HEK293T (cell line): Measurements from ENCODE around the gene STEAP2.

Experiments
- CTCF ChIA-PET: fragments of 350-600 bp; formaldehyde crosslinking; extraction: SDS; loops from one replicate; lab custom pipeline; 2021; ENCODE audit warnings: antibody characterized with exemption, inconsistent platforms; lab: Yijun Ruan, JAX
- POLR2A ChIA-PET: fragments of 350-600 bp; formaldehyde crosslinking; extraction: SDS; loops from one replicate; lab custom pipeline; 2020; ENCODE audit warnings: antibody characterized with exemption, inconsistent platforms; lab: Yijun Ruan, JAX
- DNase-seq: peaks from one replicate; pipeline ENCODE4 v3.0.0; 2012; ENCODE audit warnings: mixed read lengths; ENCODE audit errors: extremely low spot score
- ARNT ChIP-seq: fragments of 450-650 bp; IDR thresholded peaks from 2 replicates; pipeline ENCODE4 v1.6.1; 2017; ENCODE audit warnings: mild to moderate bottlenecking
- BHLHE40 ChIP-seq: fragments of 450-650 bp; IDR thresholded peaks from 2 replicates; pipeline ENCODE4 v1.6.1; 2016; ENCODE audit warnings: mild to moderate bottlenecking, moderate library complexity, borderline replicate concordance
- CTBP1 ChIP-seq: fragments of 450-650 bp; IDR thresholded peaks from 2 replicates; pipeline ENCODE4 v1.6.1; 2016; ENCODE audit warnings: borderline replicate concordance
- ELF4 ChIP-seq: fragments of 450-650 bp; IDR thresholded peaks from 2 replicates; pipeline ENCODE4 v1.6.1; 2017; ENCODE audit warnings: antibody characterized with exemption
- FOXA1 ChIP-seq: fragments of 450-650 bp; IDR thresholded peaks from 2 replicates; pipeline ENCODE4 v1.6.1; 2016; ENCODE audit warnings: mild to moderate bottlenecking
- FOXK2 ChIP-seq: fragments of 450-650 bp; IDR thresholded peaks from 2 replicates; pipeline ENCODE4 v1.6.1; 2016; ENCODE audit warnings: mild to moderate bottlenecking
- FOXM1 ChIP-seq: fragments of 450-650 bp; IDR thresholded peaks from 2 replicates; pipeline ENCODE4 v1.6.1; 2017; ENCODE audit warnings: mild to moderate bottlenecking, borderline replicate concordance
- HDGF ChIP-seq: fragments of 450-650 bp; IDR thresholded peaks from 2 replicates; pipeline ENCODE4 v1.6.1; 2017; ENCODE audit warnings: antibody characterized with exemption, borderline replicate concordance
- L3MBTL2 ChIP-seq: fragments of 450-650 bp; conservative IDR thresholded peaks from 2 replicates; pipeline ENCODE4 v1.6.1; 2016; ENCODE audit warnings: mild to moderate bottlenecking
- LEF1 ChIP-seq: fragments of 450-650 bp; IDR thresholded peaks from 2 replicates; pipeline ENCODE4 v1.6.1; 2017; ENCODE audit warnings: mild to moderate bottlenecking, borderline replicate concordance
- NFRKB ChIP-seq: fragments of 450-650 bp; IDR thresholded peaks from 2 replicates; pipeline ENCODE4 v1.6.1; 2016; ENCODE audit warnings: mild to moderate bottlenecking, moderate library complexity
- PKNOX1 ChIP-seq: fragments of 450-650 bp; IDR thresholded peaks from 2 replicates; pipeline ENCODE4 v1.6.1; 2016
- SP1 ChIP-seq: fragments of 450-650 bp; IDR thresholded peaks from 2 replicates; pipeline ENCODE4 v1.6.1; 2017
- SUZ12 ChIP-seq: fragments of 450-650 bp; IDR thresholded peaks from 2 replicates; pipeline ENCODE4 v1.6.1; 2016; ENCODE audit warnings: mild to moderate bottlenecking
- TARDBP ChIP-seq: fragments of 450-650 bp; IDR thresholded peaks from 2 replicates; pipeline ENCODE4 v1.6.1; 2016
- ZNF384 ChIP-seq: fragments of 450-650 bp; IDR thresholded peaks from 2 replicates; pipeline ENCODE4 v1.6.1; 2016

STEAP2 gene

GRCh38 chr7:90233569-90233968 lies 22.0 kb downstream of the STEAP2 start:
- DNase-seq: no peak
- TF ChIP-seq ELF4 (no peak), FOXM1 (no peak), L3MBTL2 (no peak), SUZ12 (no peak), ARNT (no peak), ZNF384 (no peak), LEF1 (no peak), FOXK2 (no peak), BHLHE40 (no peak), TARDBP (no peak), NFRKB (no peak), HDGF (no peak)
- CTCF ChIA-PET: no interaction called here
- POLR2A ChIA-PET: no interaction called here

GRCh38 chr7:90236721-90237289 lies 25.3 kb downstream of the STEAP2 start:
- CTCF ChIA-PET: no interaction called here
- POLR2A ChIA-PET: no interaction called here
- no peak for DNase-seq
- TF ChIP-seq SUZ12 (no peak), BHLHE40 (no peak), CTBP1 (no peak), SP1 (no peak), NFRKB (no peak), ZNF384 (no peak), FOXA1 (no peak), TARDBP (no peak), FOXM1 (no peak), LEF1 (no peak), HDGF (no peak), L3MBTL2 (no peak), ELF4 (no peak), PKNOX1 (no peak), ARNT (no peak), FOXK2 (no peak)

GRCh38 chr7:90238022-90238421 lies 26.5 kb downstream of the STEAP2 start:
- CTCF ChIA-PET: no interaction called here
- POLR2A ChIA-PET: no interaction called here
- no peak for TF ChIP-seq ZNF384
- TF ChIP-seq FOXK2: no peak
- no peak for TF ChIP-seq ELF4
- no peak for TF ChIP-seq L3MBTL2
- TF ChIP-seq PKNOX1: no peak
- no peak for TF ChIP-seq FOXA1
- TF ChIP-seq FOXM1: no peak
- no peak for TF ChIP-seq NFRKB
- TF ChIP-seq TARDBP: no peak
- TF ChIP-seq SUZ12: no peak
- TF ChIP-seq SP1: no peak
- no peak for TF ChIP-seq ARNT
- no peak for TF ChIP-seq HDGF
- no peak for TF ChIP-seq CTBP1
- no peak for TF ChIP-seq LEF1
- DNase-seq: no peak

GRCh38 chr7:90238583-90238982 lies 27.0 kb downstream of the STEAP2 start:
- ChIA-PET CTCF (no interaction called here), POLR2A (no interaction called here)
- no peak for TF ChIP-seq TARDBP
- no peak for TF ChIP-seq BHLHE40
- TF ChIP-seq ARNT: no peak
- TF ChIP-seq L3MBTL2: no peak
- no peak for TF ChIP-seq ZNF384
- no peak for DNase-seq

GRCh38 chr7:90239050-90239449 lies 27.5 kb downstream of the STEAP2 start:
- POLR2A ChIA-PET: no interaction called here
- no peak for DNase-seq
- TF ChIP-seq FOXA1 (no peak), ZNF384 (no peak), ELF4 (no peak), SP1 (no peak), SUZ12 (no peak), HDGF (no peak)
- CTCF ChIA-PET: no interaction called here

GRCh38 chr7:90239625-90240228 lies 28.2 kb downstream of the STEAP2 start:
- ChIA-PET CTCF (no interaction called here), POLR2A (no interaction called here)
- TF ChIP-seq NFRKB: no peak
- DNase-seq: no peak

GRCh38 chr7:90242369-90243168 lies 31.0 kb downstream of the STEAP2 start:
- DNase-seq: no peak
- POLR2A ChIA-PET: interaction anchor here (2.2 kb wide), 1 partner anchor 31 kb away, joined by 18 read pairs; the partner anchor contains the start of gene STEAP2
- TF ChIP-seq PKNOX1 (no peak), FOXA1 (no peak), L3MBTL2 (no peak), ZNF384 (no peak), SUZ12 (no peak), NFRKB (no peak), HDGF (no peak), FOXM1 (no peak), ARNT (no peak), LEF1 (no peak), FOXK2 (no peak)
- CTCF ChIA-PET: no interaction called here
